ENCODE measurements around the gene SUMF1.

DNA sequence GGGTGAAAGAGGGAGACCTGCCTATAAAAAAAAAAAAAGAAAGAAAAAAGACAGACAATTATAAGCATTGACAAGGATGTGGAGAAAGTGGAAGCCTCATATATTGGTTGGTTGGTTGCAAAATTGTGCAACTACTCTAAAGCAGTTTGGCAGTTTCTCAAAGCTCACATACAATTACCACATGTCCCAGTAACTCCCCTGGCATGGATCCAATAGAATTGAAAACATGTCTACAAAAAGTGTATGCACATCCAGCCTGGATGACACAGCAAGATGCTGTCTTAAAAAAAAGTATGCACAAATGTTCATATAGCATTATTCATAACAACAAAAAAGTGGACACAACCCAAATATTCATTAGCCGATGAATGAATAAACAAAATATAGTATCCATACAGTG is 144.4 kb downstream of the SUMF1 start:
- TF ChIP-seq, protein P1, sequence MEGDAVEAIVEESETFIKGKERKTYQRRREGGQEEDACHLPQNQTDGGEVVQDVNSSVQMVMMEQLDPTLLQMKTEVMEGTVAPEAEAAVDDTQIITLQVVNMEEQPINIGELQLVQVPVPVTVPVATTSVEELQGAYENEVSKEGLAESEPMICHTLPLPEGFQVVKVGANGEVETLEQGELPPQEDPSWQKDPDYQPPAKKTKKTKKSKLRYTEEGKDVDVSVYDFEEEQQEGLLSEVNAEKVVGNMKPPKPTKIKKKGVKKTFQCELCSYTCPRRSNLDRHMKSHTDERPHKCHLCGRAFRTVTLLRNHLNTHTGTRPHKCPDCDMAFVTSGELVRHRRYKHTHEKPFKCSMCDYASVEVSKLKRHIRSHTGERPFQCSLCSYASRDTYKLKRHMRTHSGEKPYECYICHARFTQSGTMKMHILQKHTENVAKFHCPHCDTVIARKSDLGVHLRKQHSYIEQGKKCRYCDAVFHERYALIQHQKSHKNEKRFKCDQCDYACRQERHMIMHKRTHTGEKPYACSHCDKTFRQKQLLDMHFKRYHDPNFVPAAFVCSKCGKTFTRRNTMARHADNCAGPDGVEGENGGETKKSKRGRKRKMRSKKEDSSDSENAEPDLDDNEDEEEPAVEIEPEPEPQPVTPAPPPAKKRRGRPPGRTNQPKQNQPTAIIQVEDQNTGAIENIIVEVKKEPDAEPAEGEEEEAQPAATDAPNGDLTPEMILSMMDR (IDR thresholded peaks at IDR 0.05; ENCODE audit: low read length): no peak
- TF ChIP-seq EZH2 (IDR thresholded peaks at IDR 0.05; ENCODE audit: borderline replicate concordance, low read length): no peak

Measured in OCI-LY1 (cell line).